Esophagus muscularis mucosa (tissue), 4 donors: ENCODE results near the gene CD52. TPM values are rescaled to one million over a fixed set of nuclear protein-coding genes. Genes with fewer than 3 reads are reported as not detected.

Source experiments
- DNase-seq: peaks from one replicate; pipeline ENCODE4 v3.0.0-alpha.2; 2017; ENCODE audit errors: extremely low spot score
- H3K27ac ChIP-seq, 4 donors: fragments of 200-600 bp; sonication (generic); replicated peaks in 1 of 4; 1 replicate in 3 of 4; 2 replicates in 1 of 4; pipeline ENCODE4 v1.5.1; 2016 to 2019; ENCODE audit warnings: mild to moderate bottlenecking in 1 of 4
- H3K27me3 ChIP-seq, 4 donors: fragments of 200-600 bp; sonication (generic); one replicate each; pipeline versions ENCODE4 v1.5.1 to v1.6.0; 2016 to 2019
- H3K36me3 ChIP-seq, 4 donors: fragments of 200-600 bp; sonication (generic); one replicate each; pipeline ENCODE4 v1.5.1; 2016 to 2019
- H3K4me1 ChIP-seq, 4 donors: fragments of 200-600 bp; sonication (generic); one replicate each; pipeline ENCODE4 v1.5.1; 2016 to 2019
- H3K4me3 ChIP-seq, 4 donors: fragments of 200-600 bp; sonication (generic); 1 replicate in 2 of 4; 2 replicates in 2 of 4; pipeline ENCODE4 v1.5.1; 2016 to 2019; ENCODE audit warnings: mild to moderate bottlenecking in 4 of 4, moderate library complexity in 1 of 4
- H3K9me3 ChIP-seq, 4 donors: fragments of 200-600 bp; sonication (generic); 1 replicate in 3 of 4; 2 replicates in 1 of 4; pipeline ENCODE4 v1.5.1; 2016 to 2019
- CTCF ChIP-seq, 3 experiments: fragments of 200-600 bp in 2 of 3; fragments of 450-650 bp in 1 of 3; sonication (generic) in 2 of 3; IDR thresholded peaks; one replicate each; pipeline ENCODE4 v1.5.1; 2017 to 2019; ENCODE audit warnings: antibody characterized with exemption in 3 of 3, mild to moderate bottlenecking in 2 of 3, moderate library complexity in 1 of 3
- EP300 ChIP-seq: sonication (generic); formaldehyde crosslinking; IDR thresholded peaks from one replicate; pipeline ENCODE4 v1.6.1; 2017; ENCODE audit warnings: antibody characterized with exemption
- POLR2A ChIP-seq: fragments of 450-650 bp; IDR thresholded peaks from one replicate; pipeline ENCODE4 v1.6.1; 2017; ENCODE audit warnings: antibody characterized with exemption, moderate library complexity, mild to moderate bottlenecking, low read depth
- POLR2AphosphoS5 ChIP-seq, 2 donors: sonication (generic); formaldehyde crosslinking; IDR thresholded peaks; one replicate each; pipeline ENCODE4 v1.6.1; 2017; ENCODE audit warnings: antibody characterized with exemption in 2 of 2
- WGBS: methylation state at CpG from one replicate; pipeline ENCODE4 v1.1.5; 2018; 5-methylcytosine and 5-hydroxymethylcytosine counted together
- intact Hi-C: fragments of 100-400 bp; cut with DNase I; formaldehyde crosslinking; loops from one replicate; pipeline ENCODE4 v1.15.1; 2023
- total RNA-seq, 4 donors: library from RNA; depleted of rRNA; stranded (reverse); fragments of >200 nt; gene quantifications; one replicate each; pipeline versions ENCODE4 v1.1.0 to v1.2.1, GENCODE V29; 2016

CD52 gene
- total RNA-seq, 4 donors from 2014 or later: 3.8 to 14.0 (median 7.1) TPM; not detected in 1

- intact Hi-C loops: no loop called here
- H3K27ac ChIP-seq: no peak overlapping the region
- WGBS: 81% methylated on average over 8 of the region's 8 CpGs
Observed at GRCh38 chr1:26315874-26316850, 1.6 kb upstream of the CD52 start.

GRCh38 chr1:26317146-26317545, 612 bp upstream of the CD52 start:
- Histone ChIP-seq H3K36me3 (no peaks in the 10 kb centered on the region), H3K4me3 (no peak overlapping the region), H3K27me3 (peaks cover 0 to 12% (median 2%) of the 10 kb centered on the region in 4 donors), H3K4me1 (peaks cover 7 to 22% (median 15%) of the 10 kb centered on the region in 4 donors), H3K27ac (no peak overlapping the region), H3K9me3 (no peaks in the 10 kb centered on the region)
- intact Hi-C loops: loop anchor here (1.0 kb wide), 1 partner anchor 14 kb away; no protein-coding TSS in a partner anchor
- WGBS: 88% methylated on average over 2 of the region's 2 CpGs
- DNase-seq: no peak
- no peak for TF ChIP-seq EP300
- no peak for TF ChIP-seq POLR2A
- TF ChIP-seq POLR2AphosphoS5 (IDR thresholded peaks at IDR 0.05): no peak
- no peak for TF ChIP-seq CTCF (IDR thresholded peaks at IDR 0.05)

More at GRCh38 chr1:26315874-26316850, 1.6 kb upstream of the CD52 start:
- TF ChIP-seq POLR2AphosphoS5 (IDR thresholded peaks at IDR 0.05) (no peak), POLR2A (no peak), CTCF (IDR thresholded peaks at IDR 0.05) (no peak)
- no peak for DNase-seq
- Histone ChIP-seq H3K9me3 (no peaks in the 10 kb centered on the region), H3K27me3 (peaks cover 0 to 12% (median 2%) of the 10 kb centered on the region in 4 donors), H3K36me3 (no peaks in the 10 kb centered on the region), H3K4me1 (peaks cover 4 to 16% (median 9%) of the 10 kb centered on the region in 4 donors), H3K4me3 (no peak overlapping the region)

- 76% methylated on average over 9 of the region's 9 CpGs for whole genome bisulfite sequencing
- intact Hi-C loops: no loop called here
- no peaks in the 10 kb centered on the region for H3K9me3 ChIP-seq
- H3K27me3 ChIP-seq: peaks cover 0 to 12% (median 2%) of the 10 kb centered on the region in 4 donors
- no peaks in the 10 kb centered on the region for H3K36me3 ChIP-seq
- no peak for DNase-seq
- peak overlapping the region in 2 of 4 donors; percentile 1 to 34 for H3K27ac ChIP-seq
- H3K4me3 ChIP-seq: peak overlapping the region in 2 of 4 donors; percentile 8 to 33
- TF ChIP-seq POLR2A (no peak), CTCF (IDR thresholded peaks at IDR 0.05) (no peak), EP300 (no peak), POLR2AphosphoS5 (IDR thresholded peaks at IDR 0.05) (no peak)
- peaks cover 7 to 22% (median 15%) of the 10 kb centered on the region in 4 donors for H3K4me1 ChIP-seq
Observed at GRCh38 chr1:26318338-26319064, 743 bp downstream of the CD52 start.

GRCh38 chr1:26320896-26321295, 3.1 kb downstream of the CD52 start:
- no peak for TF ChIP-seq CTCF (IDR thresholded peaks at IDR 0.05)
- no peak for TF ChIP-seq POLR2AphosphoS5 (IDR thresholded peaks at IDR 0.05)
- no peak for TF ChIP-seq POLR2A
- no peak for TF ChIP-seq EP300
- WGBS: no CpG with 5 or more reads among the region's 2 CpGs
- intact Hi-C loops: loop anchor here (1.0 to 5.0 kb wide), 2 partner anchors 46 to 149 kb away; partner anchors contain the start of gene ZNF593OS
- H3K9me3 ChIP-seq: no peaks in the 10 kb centered on the region
- H3K27me3 ChIP-seq: peaks cover 0 to 18% (median 2%) of the 10 kb centered on the region in 4 donors
- H3K36me3 ChIP-seq: no peaks in the 10 kb centered on the region
- no peak overlapping the region for H3K4me3 ChIP-seq
- H3K4me1 ChIP-seq: peaks cover 7 to 22% (median 15%) of the 10 kb centered on the region in 4 donors
- no peak overlapping the region for H3K27ac ChIP-seq
- no peak for DNase-seq
